ENCODE data around the gene SYP.

DNA sequence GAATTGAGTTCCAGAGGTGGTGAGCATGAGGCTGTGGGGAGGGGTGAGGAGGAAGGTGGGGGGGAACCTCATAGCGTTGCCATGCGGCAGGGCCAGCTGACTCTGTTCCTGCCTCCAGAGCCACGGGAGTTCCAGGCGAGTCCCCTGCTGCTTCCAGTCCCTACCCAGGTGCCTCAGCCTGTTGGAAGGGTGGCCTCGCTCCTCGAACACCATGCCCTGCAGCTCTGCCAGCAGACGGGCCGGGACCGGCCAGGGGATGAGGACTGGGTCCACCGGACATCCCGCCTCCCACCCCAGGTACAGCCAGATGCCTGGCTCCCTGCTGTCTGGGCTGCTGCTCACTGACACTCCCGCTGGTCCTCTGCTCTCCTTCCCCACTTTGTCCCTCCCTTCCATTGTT is 43.2 kb upstream of the SYP start:
- no peak for TF ChIP-seq POLR2AphosphoS5 (IDR thresholded peaks at IDR 0.05; ENCODE audit: low read depth, low read length)
- no peak for TF ChIP-seq TAF1 (IDR thresholded peaks at IDR 0.05; ENCODE audit: low read depth, low read length)
- TF ChIP-seq POLR2A (IDR thresholded peaks at IDR 0.05; ENCODE audit: low read depth, low read length): no peak
